Measurements from ENCODE around the gene EHBP1.

The EHBP1 gene

GRCh38 chr2:62908145-62908544, 202.6 kb downstream of the EHBP1 start:
- Histone ChIP-seq H3K36me3 (ENCODE audit: control insufficient read depth, low read length) (no peaks in the 10 kb centered on the region), H3F3A (ENCODE audit: control insufficient read depth, insufficient read depth) (no peaks in the 10 kb centered on the region), H3K4me2 (ENCODE audit: low read length) (no peak overlapping the region), H3K27me3 (ENCODE audit: control insufficient read depth, low read length) (no peaks in the 10 kb centered on the region), H3K9me3 (ENCODE audit: control insufficient read depth, insufficient read depth, low read length) (no peaks in the 10 kb centered on the region), H3K27ac (ENCODE audit: low read depth, low read length) (no peak overlapping the region), H3K9me2 (replicated peaks; ENCODE audit: control insufficient read depth, low read length) (no peaks in the 10 kb centered on the region), H3K4me3 (ENCODE audit: low read length) (no peak overlapping the region), H4K20me1 (ENCODE audit: control insufficient read depth, insufficient read depth, low read depth, low read length) (no peaks in the 10 kb centered on the region), H3K4me1 (ENCODE audit: control insufficient read depth, low read length) (no peaks in the 10 kb centered on the region), H3K79me2 (ENCODE audit: control insufficient read depth, low read length) (no peaks in the 10 kb centered on the region)
- TF ChIP-seq EZH2phosphoT487 (IDR thresholded peaks at IDR 0.05; ENCODE audit: borderline replicate concordance, low read length) = no peak
- TF ChIP-seq CTCF (IDR thresholded peaks at IDR 0.05; ENCODE audit: low read depth, low read length, poor library complexity, severe bottlenecking) = no peak

- no peaks in the 10 kb centered on the region for H3K9me3 ChIP-seq (ENCODE audit: control insufficient read depth, insufficient read depth, low read length)
- no peaks in the 10 kb centered on the region for H3K9me2 ChIP-seq (replicated peaks; ENCODE audit: control insufficient read depth, low read length)
- H3K79me2 ChIP-seq (ENCODE audit: control insufficient read depth, low read length) = no peaks in the 10 kb centered on the region
- no peak overlapping the region for H3K27ac ChIP-seq (ENCODE audit: low read depth, low read length)
- H3K27me3 ChIP-seq (ENCODE audit: control insufficient read depth, low read length) = no peaks in the 10 kb centered on the region
- no peaks in the 10 kb centered on the region for H4K20me1 ChIP-seq (ENCODE audit: control insufficient read depth, insufficient read depth, low read depth, low read length)
- H3K36me3 ChIP-seq (ENCODE audit: control insufficient read depth, low read length) = no peaks in the 10 kb centered on the region
- H3K4me2 ChIP-seq (ENCODE audit: low read length) = no peak overlapping the region
- H3K4me3 ChIP-seq (ENCODE audit: low read length) = no peak overlapping the region
- no peaks in the 10 kb centered on the region for H3F3A ChIP-seq (ENCODE audit: control insufficient read depth, insufficient read depth)
- TF ChIP-seq CTCF (IDR thresholded peaks at IDR 0.05; ENCODE audit: low read depth, low read length, poor library complexity, severe bottlenecking) (no peak), EZH2phosphoT487 (IDR thresholded peaks at IDR 0.05; ENCODE audit: borderline replicate concordance, low read length) (no peak)
- H3K4me1 ChIP-seq (ENCODE audit: control insufficient read depth, low read length) = no peaks in the 10 kb centered on the region
Measured at GRCh38 chr2:62913311-62913710, 207.8 kb downstream of the EHBP1 start.

GRCh38 chr2:62919041-62919440, 213.5 kb downstream of the EHBP1 start:
- no peak for TF ChIP-seq EZH2phosphoT487 (IDR thresholded peaks at IDR 0.05; ENCODE audit: borderline replicate concordance, low read length)
- no peak for TF ChIP-seq CTCF (IDR thresholded peaks at IDR 0.05; ENCODE audit: low read depth, low read length, poor library complexity, severe bottlenecking)
- H3K79me2 ChIP-seq (ENCODE audit: control insufficient read depth, low read length) = no peaks in the 10 kb centered on the region
- H3K36me3 ChIP-seq (ENCODE audit: control insufficient read depth, low read length) = no peaks in the 10 kb centered on the region

GRCh38 chr2:62920070-62920469, 214.6 kb downstream of the EHBP1 start:
- H3K27ac ChIP-seq (ENCODE audit: low read depth, low read length) = no peak overlapping the region
- no peaks in the 10 kb centered on the region for H4K20me1 ChIP-seq (ENCODE audit: control insufficient read depth, insufficient read depth, low read depth, low read length)
- no peaks in the 10 kb centered on the region for H3K36me3 ChIP-seq (ENCODE audit: control insufficient read depth, low read length)
- H3K4me1 ChIP-seq (ENCODE audit: control insufficient read depth, low read length) = no peaks in the 10 kb centered on the region
- H3K9me3 ChIP-seq (ENCODE audit: control insufficient read depth, insufficient read depth, low read length) = no peaks in the 10 kb centered on the region
- H3K27me3 ChIP-seq (ENCODE audit: control insufficient read depth, low read length) = no peaks in the 10 kb centered on the region
- H3K4me2 ChIP-seq (ENCODE audit: low read length) = no peak overlapping the region
- no peaks in the 10 kb centered on the region for H3K79me2 ChIP-seq (ENCODE audit: control insufficient read depth, low read length)
- H3K4me3 ChIP-seq (ENCODE audit: low read length) = no peak overlapping the region
- TF ChIP-seq EZH2phosphoT487 (IDR thresholded peaks at IDR 0.05; ENCODE audit: borderline replicate concordance, low read length) = no peak
- TF ChIP-seq CTCF (IDR thresholded peaks at IDR 0.05; ENCODE audit: low read depth, low read length, poor library complexity, severe bottlenecking) = no peak
- H3K9me2 ChIP-seq (replicated peaks; ENCODE audit: control insufficient read depth, low read length) = no peaks in the 10 kb centered on the region
- H3F3A ChIP-seq (ENCODE audit: control insufficient read depth, insufficient read depth) = no peaks in the 10 kb centered on the region

More at GRCh38 chr2:62919041-62919440, 213.5 kb downstream of the EHBP1 start:
- Histone ChIP-seq H3F3A (ENCODE audit: control insufficient read depth, insufficient read depth) (no peaks in the 10 kb centered on the region), H4K20me1 (ENCODE audit: control insufficient read depth, insufficient read depth, low read depth, low read length) (no peaks in the 10 kb centered on the region), H3K4me2 (ENCODE audit: low read length) (no peak overlapping the region), H3K27ac (ENCODE audit: low read depth, low read length) (no peak overlapping the region), H3K4me3 (ENCODE audit: low read length) (no peak overlapping the region), H3K4me1 (ENCODE audit: control insufficient read depth, low read length) (no peaks in the 10 kb centered on the region), H3K27me3 (ENCODE audit: control insufficient read depth, low read length) (no peaks in the 10 kb centered on the region), H3K9me3 (ENCODE audit: control insufficient read depth, insufficient read depth, low read length) (no peaks in the 10 kb centered on the region), H3K9me2 (replicated peaks; ENCODE audit: control insufficient read depth, low read length) (no peaks in the 10 kb centered on the region)
